Measurements from ENCODE around the gene ITGB1.
"Not testable (repeated sequence)": the region's sequence is repeated elsewhere in the genome, so short reads cannot be mapped to it uniquely, and the experiment has no call there.

The ITGB1 gene

GRCh38 chr10:32938554-32939061 is 19.4 kb downstream of the ITGB1 start:
- peak overlapping the region; percentile 51 for H3K4me3 Mint-ChIP-seq
- ATAC-seq, result no peak
- no peak for DNase-seq (ENCODE audit: low spot score in 2 of 2)
- H3K27ac Mint-ChIP-seq, result peak overlapping the region; percentile 17
- peaks cover 19% of the 10 kb centered on the region for H3K36me3 Mint-ChIP-seq
- peaks cover 62% of the 10 kb centered on the region for H3K4me1 Mint-ChIP-seq
- no peaks in the 10 kb centered on the region for H3K9me3 Mint-ChIP-seq

GRCh38 chr10:32937911-32938424 is 20.1 kb downstream of the ITGB1 start:
- peak; percentile 60 for ATAC-seq
- Mint-ChIP-seq H3K36me3 (peaks cover 22% of the 10 kb centered on the region), H3K9me3 (no peaks in the 10 kb centered on the region), H3K27ac (peak overlapping the region; percentile 17), H3K4me3 (peak overlapping the region; percentile 51), H3K4me1 (peaks cover 59% of the 10 kb centered on the region)
- no peak for DNase-seq (ENCODE audit: low spot score in 2 of 2)

GRCh38 chr10:32932225-32932729 is 25.8 kb downstream of the ITGB1 start:
- H3K4me1 Mint-ChIP-seq, result peaks cover 50% of the 10 kb centered on the region
- DNase-seq (ENCODE audit: low spot score in 2 of 2) (no peak), ATAC-seq (no peak)
- peaks cover 74% of the 10 kb centered on the region for H3K36me3 Mint-ChIP-seq
- H3K27ac Mint-ChIP-seq, result no peak overlapping the region
- no peaks in the 10 kb centered on the region for H3K9me3 Mint-ChIP-seq
- no peak overlapping the region for H3K4me3 Mint-ChIP-seq

GRCh38 chr10:32931593-32931992 is 26.4 kb downstream of the ITGB1 start:
- H3K4me1 Mint-ChIP-seq, result peaks cover 50% of the 10 kb centered on the region
- H3K36me3 Mint-ChIP-seq, result peaks cover 80% of the 10 kb centered on the region
- H3K9me3 Mint-ChIP-seq, result peaks cover under 1% of the 10 kb centered on the region
- DNase-seq (ENCODE audit: low spot score in 2 of 2) (no peak), ATAC-seq (no peak)
- no peak overlapping the region for H3K27ac Mint-ChIP-seq
- H3K4me3 Mint-ChIP-seq, result no peak overlapping the region

GRCh38 chr10:32930036-32930435 is 28.0 kb downstream of the ITGB1 start:
- peaks cover 41% of the 10 kb centered on the region for H3K4me1 Mint-ChIP-seq
- H3K9me3 Mint-ChIP-seq, result peaks cover 3% of the 10 kb centered on the region

GRCh38 chr10:32929634-32930033 is 28.4 kb downstream of the ITGB1 start:
- Mint-ChIP-seq H3K9me3 (peaks cover 3% of the 10 kb centered on the region), H3K4me3 (peak overlapping the region; percentile 16), H3K4me1 (peaks cover 38% of the 10 kb centered on the region), H3K27ac (no peak overlapping the region), H3K36me3 (peaks cover 83% of the 10 kb centered on the region)
- ATAC-seq (peak; percentile 89), DNase-seq (ENCODE audit: low spot score in 2 of 2) (no peak)

More at GRCh38 chr10:32930036-32930435, 28.0 kb downstream of the ITGB1 start:
- ATAC-seq (no peak), DNase-seq (ENCODE audit: low spot score in 2 of 2) (no peak)
- Mint-ChIP-seq H3K27ac (no peak overlapping the region), H3K4me3 (peak overlapping the region; percentile 16), H3K36me3 (peaks cover 83% of the 10 kb centered on the region)

GRCh38 chr10:32927750-32928149 is 30.3 kb downstream of the ITGB1 start:
- ATAC-seq (no peak), DNase-seq (ENCODE audit: low spot score in 2 of 2) (no peak)
- Mint-ChIP-seq H3K36me3 (peaks cover 89% of the 10 kb centered on the region), H3K27ac (no peak overlapping the region), H3K4me3 (no peak overlapping the region), H3K9me3 (peaks cover 3% of the 10 kb centered on the region), H3K4me1 (peaks cover 49% of the 10 kb centered on the region)

- H3K4me1 Mint-ChIP-seq, result peaks cover 29% of the 10 kb centered on the region
- ATAC-seq (no peak), DNase-seq (ENCODE audit: low spot score in 2 of 2) (no peak)
- H3K36me3 Mint-ChIP-seq, result peaks cover 95% of the 10 kb centered on the region
- no peak overlapping the region for H3K4me3 Mint-ChIP-seq
- H3K9me3 Mint-ChIP-seq, result peaks cover 3% of the 10 kb centered on the region
- H3K27ac Mint-ChIP-seq, result peak overlapping the region; percentile 2
Observed at GRCh38 chr10:32923849-32924248, 34.2 kb downstream of the ITGB1 start.

GRCh38 chr10:32923134-32923533 is 34.9 kb downstream of the ITGB1 start:
- no peak for ATAC-seq
- Mint-ChIP-seq H3K9me3 (peaks cover 3% of the 10 kb centered on the region), H3K27ac (peak overlapping the region; percentile 2), H3K36me3 (peaks cover 95% of the 10 kb centered on the region), H3K4me3 (no peak overlapping the region), H3K4me1 (peaks cover 23% of the 10 kb centered on the region)
- DNase-seq (ENCODE audit: low spot score in 2 of 2), result no peak

- Mint-ChIP-seq H3K36me3 (peaks cover 95% of the 10 kb centered on the region), H3K4me1 (peaks cover 21% of the 10 kb centered on the region), H3K4me3 (no peak overlapping the region), H3K9me3 (peaks cover 3% of the 10 kb centered on the region), H3K27ac (no peak overlapping the region)
- DNase-seq (ENCODE audit: low spot score in 2 of 2) (no peak), ATAC-seq (no peak)
Observed at GRCh38 chr10:32922170-32922569, 35.9 kb downstream of the ITGB1 start.

GRCh38 chr10:32917817-32918216 is 40.2 kb downstream of the ITGB1 start:
- ATAC-seq; DNase-seq (ENCODE audit: low spot score in 2 of 2); H3K4me3 Mint-ChIP-seq; H3K9me3 Mint-ChIP-seq; H3K27ac Mint-ChIP-seq: not testable (repeated sequence)
- Mint-ChIP-seq H3K4me1 (peaks cover 26% of the 10 kb centered on the region), H3K36me3 (peaks cover 90% of the 10 kb centered on the region)

- Mint-ChIP-seq H3K9me3 (no peaks in the 10 kb centered on the region), H3K4me1 (peaks cover 21% of the 10 kb centered on the region), H3K27ac (no peak overlapping the region), H3K36me3 (peaks cover 92% of the 10 kb centered on the region), H3K4me3 (no peak overlapping the region)
- ATAC-seq (no peak), DNase-seq (ENCODE audit: low spot score in 2 of 2) (no peak)
Observed at GRCh38 chr10:32911285-32912016, 46.6 kb downstream of the ITGB1 start.

- DNase-seq (ENCODE audit: low spot score in 2 of 2); H3K4me3 Mint-ChIP-seq; H3K9me3 Mint-ChIP-seq; H3K27ac Mint-ChIP-seq; ATAC-seq: not testable (repeated sequence)
- H3K4me1 Mint-ChIP-seq, result peaks cover 10% of the 10 kb centered on the region
- peaks cover 92% of the 10 kb centered on the region for H3K36me3 Mint-ChIP-seq
Observed at GRCh38 chr10:32909970-32910369, 48.1 kb downstream of the ITGB1 start.

- ATAC-seq (no peak), DNase-seq (ENCODE audit: low spot score in 2 of 2) (no peak)
- Mint-ChIP-seq H3K27ac (peak overlapping the region; percentile 43), H3K36me3 (peaks cover 92% of the 10 kb centered on the region), H3K4me3 (no peak overlapping the region), H3K4me1 (peaks cover 5% of the 10 kb centered on the region), H3K9me3 (no peaks in the 10 kb centered on the region)
Observed at GRCh38 chr10:32909456-32909855, 48.6 kb downstream of the ITGB1 start.

- peaks cover 100% of the 10 kb centered on the region for H3K36me3 Mint-ChIP-seq
- peak overlapping the region; percentile 65 for H3K4me3 Mint-ChIP-seq
- no peaks in the 10 kb centered on the region for H3K4me1 Mint-ChIP-seq
- ATAC-seq (peak; percentile 90), DNase-seq (ENCODE audit: low spot score in 2 of 2) (no peak)
- H3K27ac Mint-ChIP-seq, result peak overlapping the region; percentile 38
- H3K9me3 Mint-ChIP-seq, result no peaks in the 10 kb centered on the region
Observed at GRCh38 chr10:32906595-32906994, 51.4 kb downstream of the ITGB1 start.

- H3K9me3 Mint-ChIP-seq, result no peaks in the 10 kb centered on the region
- no peak overlapping the region for H3K27ac Mint-ChIP-seq
- no peaks in the 10 kb centered on the region for H3K4me1 Mint-ChIP-seq
- ATAC-seq (no peak), DNase-seq (ENCODE audit: low spot score in 2 of 2) (no peak)
- H3K4me3 Mint-ChIP-seq, result no peak overlapping the region
- H3K36me3 Mint-ChIP-seq, result peaks cover 89% of the 10 kb centered on the region
Observed at GRCh38 chr10:32905466-32905865, 52.6 kb downstream of the ITGB1 start.

Measured in stimulated activated effector memory CD8-positive, alpha-beta T cell treated with anti-CD3 and anti-CD28 coated beads, Interleukin-12 subunit alpha, Interleukin-12 subunit beta, amount 100 ng/mL, for 72 hours (primary cell).